Head of caudate nucleus (tissue), 42 donors: ENCODE results near the gene APOB.

Experiments used
- DNase-seq, 42 donors: peaks; one replicate each; pipeline versions ENCODE4 v3.0.0 to v3.0.0-alpha.2; 2020 to 2021; ENCODE audit warnings: mixed read lengths in 7 of 42
- intact Hi-C: fragments of 100-400 bp; cut with DNase I; formaldehyde crosslinking; loops from one replicate; pipeline ENCODE4 v1.15.0; 2022

APOB gene, protein sequence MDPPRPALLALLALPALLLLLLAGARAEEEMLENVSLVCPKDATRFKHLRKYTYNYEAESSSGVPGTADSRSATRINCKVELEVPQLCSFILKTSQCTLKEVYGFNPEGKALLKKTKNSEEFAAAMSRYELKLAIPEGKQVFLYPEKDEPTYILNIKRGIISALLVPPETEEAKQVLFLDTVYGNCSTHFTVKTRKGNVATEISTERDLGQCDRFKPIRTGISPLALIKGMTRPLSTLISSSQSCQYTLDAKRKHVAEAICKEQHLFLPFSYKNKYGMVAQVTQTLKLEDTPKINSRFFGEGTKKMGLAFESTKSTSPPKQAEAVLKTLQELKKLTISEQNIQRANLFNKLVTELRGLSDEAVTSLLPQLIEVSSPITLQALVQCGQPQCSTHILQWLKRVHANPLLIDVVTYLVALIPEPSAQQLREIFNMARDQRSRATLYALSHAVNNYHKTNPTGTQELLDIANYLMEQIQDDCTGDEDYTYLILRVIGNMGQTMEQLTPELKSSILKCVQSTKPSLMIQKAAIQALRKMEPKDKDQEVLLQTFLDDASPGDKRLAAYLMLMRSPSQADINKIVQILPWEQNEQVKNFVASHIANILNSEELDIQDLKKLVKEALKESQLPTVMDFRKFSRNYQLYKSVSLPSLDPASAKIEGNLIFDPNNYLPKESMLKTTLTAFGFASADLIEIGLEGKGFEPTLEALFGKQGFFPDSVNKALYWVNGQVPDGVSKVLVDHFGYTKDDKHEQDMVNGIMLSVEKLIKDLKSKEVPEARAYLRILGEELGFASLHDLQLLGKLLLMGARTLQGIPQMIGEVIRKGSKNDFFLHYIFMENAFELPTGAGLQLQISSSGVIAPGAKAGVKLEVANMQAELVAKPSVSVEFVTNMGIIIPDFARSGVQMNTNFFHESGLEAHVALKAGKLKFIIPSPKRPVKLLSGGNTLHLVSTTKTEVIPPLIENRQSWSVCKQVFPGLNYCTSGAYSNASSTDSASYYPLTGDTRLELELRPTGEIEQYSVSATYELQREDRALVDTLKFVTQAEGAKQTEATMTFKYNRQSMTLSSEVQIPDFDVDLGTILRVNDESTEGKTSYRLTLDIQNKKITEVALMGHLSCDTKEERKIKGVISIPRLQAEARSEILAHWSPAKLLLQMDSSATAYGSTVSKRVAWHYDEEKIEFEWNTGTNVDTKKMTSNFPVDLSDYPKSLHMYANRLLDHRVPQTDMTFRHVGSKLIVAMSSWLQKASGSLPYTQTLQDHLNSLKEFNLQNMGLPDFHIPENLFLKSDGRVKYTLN (N-terminal part only)

GRCh38 chr2:21043744-21044532 lies at the start of gene APOB:
Gene APOB, minus strand, starts transcription at chr2:21044073. Its CDS starts 128 bp downstream, at chr2:21043945.
- intact Hi-C loops = loop anchor here (5.0 kb wide), 1 partner anchor 73 kb away; no protein-coding TSS in a partner anchor
- peak in 3 of 42 donors; percentile 6 to 15 (median 8) for DNase-seq

DNA sequence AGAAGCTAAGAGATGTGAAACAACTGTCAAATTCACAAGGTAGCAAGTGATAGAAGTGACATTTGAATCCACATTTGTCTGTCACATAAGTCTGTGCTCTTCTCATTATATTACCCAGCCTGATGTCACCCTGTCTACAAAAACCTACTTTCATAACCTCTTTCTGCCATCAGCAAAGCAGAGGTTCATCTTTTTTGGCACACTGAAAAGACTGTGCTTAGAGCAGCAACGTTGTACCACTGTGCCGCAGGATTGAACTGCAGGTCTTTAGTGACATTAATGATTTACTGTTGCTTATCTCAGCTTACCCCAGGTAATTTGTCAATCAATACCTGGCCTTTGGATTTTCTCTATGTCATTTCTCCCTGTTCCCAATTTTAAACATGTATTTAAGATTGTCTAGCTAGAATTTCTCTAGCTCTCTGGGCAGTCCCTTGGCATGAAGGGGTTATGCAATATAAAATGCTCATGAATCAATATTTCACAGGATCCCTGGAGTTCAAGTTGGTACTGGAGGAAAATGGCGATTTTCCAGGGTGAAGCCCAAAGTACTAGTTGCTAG lies 48.5 kb upstream of the APOB start:
- intact Hi-C loops = no loop called here
- DNase-seq = peak in 1 of 42 donors; percentile 5

DNA sequence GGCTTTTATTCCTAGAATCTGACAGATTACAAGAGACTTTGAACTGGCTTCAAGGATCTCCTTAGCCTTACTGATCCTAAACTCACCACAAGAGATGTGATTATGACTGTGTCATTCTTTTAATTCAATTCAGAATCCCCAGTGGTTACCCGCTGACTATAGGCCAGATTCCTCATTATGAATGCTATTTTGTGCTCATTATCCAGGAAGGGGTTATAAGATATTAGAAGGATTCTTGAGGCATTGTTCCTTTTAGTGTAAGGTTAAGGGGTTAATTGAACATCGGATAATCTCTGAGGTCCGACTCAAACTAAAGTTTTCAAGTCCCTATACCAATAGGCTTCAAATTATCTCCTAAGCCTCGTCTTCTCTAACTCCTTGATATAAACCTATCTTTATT lies 40.5 kb upstream of the APOB start:
- DNase-seq = no peak

GRCh38 chr2:21083482-21083881 lies 39.6 kb upstream of the APOB start:
- intact Hi-C loops = no loop called here
- DNase-seq = no peak

More for the DNA sequence above, 40.5 kb upstream of the APOB start:
- intact Hi-C loops = no loop called here

- DNase-seq = no peak
- intact Hi-C loops = no loop called here
Measured at GRCh38 chr2:21078296-21078695, 34.4 kb upstream of the APOB start.

DNA sequence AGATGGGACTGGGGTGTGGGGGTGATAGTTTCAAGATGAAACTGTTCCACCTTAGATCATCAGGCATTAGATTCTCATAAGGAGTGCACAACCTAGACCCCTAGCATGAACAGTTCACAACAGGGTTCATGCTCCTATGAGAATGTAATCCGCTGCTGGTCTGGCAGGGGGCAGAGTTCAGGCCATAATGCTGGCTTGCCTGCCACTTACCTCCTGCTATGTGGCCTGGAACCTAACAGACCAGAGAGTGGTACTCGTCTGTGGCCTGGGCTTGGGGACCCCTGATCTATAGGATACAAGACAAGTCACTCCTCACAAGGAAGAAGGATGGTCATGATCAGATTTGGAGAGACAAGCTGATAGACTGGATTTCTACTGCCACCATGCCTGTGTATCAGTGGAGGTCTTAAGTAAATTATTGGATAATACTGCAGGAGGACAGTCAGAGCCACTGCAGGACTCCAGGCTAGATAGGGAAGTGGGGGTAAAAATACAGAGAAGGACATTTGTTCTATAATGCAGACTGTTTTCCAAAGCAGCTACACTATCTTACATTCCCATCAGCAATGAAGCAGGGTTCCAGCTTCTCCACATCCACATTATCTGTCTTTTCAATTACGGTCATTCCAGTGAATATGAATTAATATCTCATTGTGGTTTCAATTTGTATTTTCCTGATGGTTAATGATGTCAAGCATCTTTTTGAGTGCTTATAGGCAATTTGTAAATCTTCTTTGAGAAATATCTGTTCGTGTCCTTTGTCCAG lies 28.8 kb upstream of the APOB start:
- intact Hi-C loops = no loop called here

GRCh38 chr2:21070341-21071257 lies 26.7 kb upstream of the APOB start:
- no peak for DNase-seq

More for the DNA sequence above, 28.8 kb upstream of the APOB start:
- no peak for DNase-seq

DNA sequence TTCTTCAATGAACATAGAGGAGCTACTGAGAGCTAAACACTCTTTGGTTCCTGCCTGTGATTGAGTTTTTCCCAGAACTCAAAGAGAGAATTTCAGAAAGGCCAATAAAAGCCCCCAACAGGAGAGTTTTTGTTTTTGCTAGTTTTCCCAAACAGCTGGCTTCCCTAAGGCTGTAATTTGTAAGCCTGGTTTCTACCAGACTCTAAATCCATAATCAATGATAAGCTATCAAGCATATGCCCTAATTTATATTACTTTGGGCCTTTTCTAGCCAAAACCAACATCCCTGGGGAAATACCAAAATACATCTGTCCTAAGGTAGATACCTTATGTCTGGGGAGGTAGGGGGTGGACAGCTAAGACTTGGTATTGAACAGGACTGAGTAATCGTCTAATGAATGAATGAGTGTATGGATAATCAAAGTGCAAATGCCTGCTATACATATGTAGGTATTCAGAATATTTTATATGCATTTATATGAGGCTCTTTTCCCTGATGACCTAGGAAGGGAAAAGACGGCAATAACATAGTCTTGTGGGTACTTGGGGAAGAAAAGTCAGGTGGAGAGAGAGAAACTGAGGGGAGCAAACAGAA lies 26.0 kb upstream of the APOB start:
- DNase-seq = no peak
- intact Hi-C loops = no loop called here

More at GRCh38 chr2:21070341-21071257, 26.7 kb upstream of the APOB start:
- intact Hi-C loops = no loop called here

DNA sequence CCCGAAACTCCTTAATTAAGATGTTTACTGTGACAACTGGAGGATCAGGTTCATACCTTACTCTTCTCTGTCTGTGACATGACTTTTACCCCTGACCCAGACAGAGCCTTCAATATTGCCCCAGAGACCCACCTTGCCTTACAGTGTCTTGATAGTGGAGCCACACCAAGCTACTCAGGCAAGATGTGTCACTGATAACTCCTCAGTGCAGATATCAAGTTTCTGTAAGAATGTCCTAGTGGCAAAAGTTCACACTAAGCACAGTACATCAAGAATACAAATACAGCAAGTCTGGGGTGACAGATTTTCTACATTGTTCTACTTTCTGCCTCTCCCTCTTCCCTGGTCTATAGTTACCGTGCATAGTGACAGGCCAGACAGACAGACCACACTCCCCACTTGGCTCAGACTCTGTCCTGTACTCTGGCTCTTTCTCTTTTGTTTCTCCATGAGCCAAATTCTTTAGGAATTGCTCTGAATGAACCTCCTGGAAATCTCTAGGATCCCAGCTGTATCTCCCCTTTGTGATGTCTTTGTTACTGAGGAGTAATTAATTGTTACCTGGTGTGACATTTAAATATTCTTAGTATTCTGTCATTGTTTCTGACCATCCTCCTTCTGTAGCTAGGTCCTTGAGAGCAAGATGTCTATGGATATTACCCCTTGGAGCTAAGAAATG lies 24.1 kb upstream of the APOB start:
- intact Hi-C loops = no loop called here
- no peak for DNase-seq

DNA sequence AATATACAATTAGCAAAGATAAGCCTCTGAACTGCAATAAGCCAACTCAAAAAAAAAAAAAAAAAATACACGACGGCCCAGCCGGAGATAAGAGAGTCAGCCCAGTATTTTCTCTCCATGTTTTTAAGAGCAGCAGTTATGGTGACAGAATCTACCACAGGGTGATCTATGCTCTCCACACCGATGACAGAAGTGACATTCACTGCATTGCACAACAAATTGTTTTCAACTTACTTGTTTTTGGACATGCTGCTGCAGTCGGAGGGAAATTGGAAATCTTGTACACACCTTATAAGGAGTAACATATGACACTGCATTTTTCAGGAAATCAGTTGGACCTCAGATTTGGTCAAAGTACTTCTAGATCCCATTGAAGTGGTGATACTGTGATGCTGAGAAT lies 23.3 kb upstream of the APOB start:
- DNase-seq = no peak
- intact Hi-C loops = no loop called here

- intact Hi-C loops = no loop called here
- no peak for DNase-seq
Measured at GRCh38 chr2:21059885-21060610, 16.2 kb upstream of the APOB start.

DNA sequence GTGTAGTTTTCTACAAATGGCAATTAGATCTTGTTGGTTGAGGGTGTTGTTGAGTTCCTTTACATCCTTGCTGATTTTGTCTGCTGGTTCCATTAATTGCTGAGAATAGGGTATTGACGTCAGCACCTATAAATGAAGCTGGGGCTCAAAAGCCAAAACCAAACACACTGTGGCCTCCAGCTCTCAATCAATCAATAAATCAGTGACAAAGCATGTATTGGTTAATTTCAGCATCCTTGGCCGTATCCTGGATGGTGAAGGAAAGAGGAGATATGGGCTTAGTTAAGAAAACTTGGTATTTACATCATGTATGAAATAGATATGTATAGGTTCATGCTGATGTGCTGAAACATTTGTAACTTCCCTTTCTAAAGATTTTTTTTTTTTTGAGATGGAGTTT lies 13.2 kb upstream of the APOB start:
- no peak for DNase-seq
- intact Hi-C loops = no loop called here

DNA sequence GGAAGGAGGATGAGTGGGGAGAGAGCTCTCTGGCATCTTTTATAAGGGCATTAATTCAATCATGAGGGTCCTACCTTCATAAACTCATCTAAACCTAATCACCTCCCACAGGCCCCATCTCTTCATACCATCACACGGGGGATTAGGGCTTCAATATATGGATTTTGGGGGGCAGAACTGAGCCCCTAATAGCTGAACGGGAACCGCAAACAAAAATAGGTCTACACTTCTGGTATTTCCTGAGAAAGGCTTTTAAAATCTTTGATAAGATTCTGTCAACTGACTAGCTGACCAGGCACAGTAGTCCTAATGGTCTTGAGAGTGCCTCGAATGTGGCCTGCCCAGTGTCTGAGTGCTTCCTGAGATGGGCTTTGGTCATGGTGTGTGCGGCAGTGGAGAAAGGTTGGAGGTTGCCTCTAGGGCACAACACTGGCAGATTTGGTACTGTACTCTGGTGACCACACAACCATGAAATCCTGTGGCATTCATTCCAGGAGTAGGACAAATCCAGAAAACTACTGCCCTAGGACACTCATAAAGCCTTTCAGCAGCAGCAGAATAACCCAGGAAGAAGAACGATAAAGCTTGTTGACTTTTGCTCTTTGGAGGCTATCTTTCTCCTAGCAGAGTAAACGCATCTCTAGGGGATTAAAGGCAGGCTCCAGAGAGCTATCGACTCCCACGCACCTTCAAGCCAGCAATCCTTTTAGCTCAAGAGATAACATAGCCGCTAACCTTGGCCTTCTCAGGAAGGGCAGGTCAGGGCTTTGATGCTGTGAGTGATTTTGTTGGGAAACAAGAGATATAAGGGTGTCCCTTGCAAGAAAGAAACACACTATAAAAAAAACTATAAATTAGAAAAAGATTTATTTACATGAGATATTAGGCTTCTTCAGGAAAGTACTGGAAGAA lies 12.3 kb upstream of the APOB start:
- intact Hi-C loops = no loop called here

GRCh38 chr2:21055451-21055850 lies 11.6 kb upstream of the APOB start:
- intact Hi-C loops = no loop called here
- no peak for DNase-seq

More for the DNA sequence above, 12.3 kb upstream of the APOB start:
- no peak for DNase-seq
